ENCODE data around the gene POP4. TPM values are rescaled to one million over a fixed set of nuclear protein-coding genes. Genes with fewer than 3 reads are reported as not detected.

POP4 gene
- total RNA-seq, 4 donors from 2014 or later: 6.4 to 59.7 (median 38.7) TPM

- Histone ChIP-seq H3K27ac (peak overlapping the region; percentile 81 to 90 (median 84)), H3K4me1 (peaks cover 31 to 57% (median 46%) of the 10 kb centered on the region in 4 donors), H3K4me3 (no peak overlapping the region), H3K27me3 (no peaks in the 10 kb centered on the region), H3K9me3 (no peaks in the 10 kb centered on the region), H3K36me3 (no peaks in the 10 kb centered on the region)
- intact Hi-C loops (cut with DNase I; ENCODE audit: low total_unique reads): no loop called here
- TF ChIP-seq POLR2A (IDR thresholded peaks at IDR 0.05): no peak
- no peak for TF ChIP-seq EP300 (IDR thresholded peaks at IDR 0.05; ENCODE audit: low read depth)
- no peak for TF ChIP-seq CTCF (IDR thresholded peaks at IDR 0.05)
- TF ChIP-seq POLR2AphosphoS5 (IDR thresholded peaks at IDR 0.05): no peak
- in situ Hi-C loops (cut with MboI; ENCODE audit: low pct_ligation_motif_present in 1 of 4, low pct_unique_long_range_greater_than_20kb in 1 of 4, low sequenced_read_pairs in 3 of 4): no loop called here
- no peak for DNase-seq
- 87% methylated on average over 19 of the region's 19 CpGs; no CpG with 5 or more reads in 1 of the 2 donors for WGBS, 2 donors (ENCODE audit: low coverage in 1 of 2)
Measured at GRCh38 chr19:29663861-29664752, 58.0 kb downstream of the POP4 start.

- intact Hi-C loops (cut with DNase I; ENCODE audit: low total_unique reads): no loop called here
Measured at GRCh38 chr19:29664753-29665214, 58.7 kb downstream of the POP4 start.

GRCh38 chr19:29665215-29665825, 59.2 kb downstream of the POP4 start, which contains the start of gene PLEKHF1:
TSS of gene PLEKHF1 (plus strand) at chr19:29665461. CDS start at chr19:29673840, 8,379 bp downstream.
- H3K4me3 ChIP-seq: peak within 1 kb of the TSS; percentile 32 to 76 (median 61)
- intact Hi-C loops (cut with DNase I; ENCODE audit: low total_unique reads) (no loop called here), in situ Hi-C loops (cut with MboI; ENCODE audit: low pct_ligation_motif_present in 1 of 4, low pct_unique_long_range_greater_than_20kb in 1 of 4, low sequenced_read_pairs in 3 of 4) (no loop called here)
- 0% methylated on average over 36 of the region's 75 CpGs; no CpG with 5 or more reads in 1 of the 2 donors for WGBS, 2 donors (ENCODE audit: low coverage in 1 of 2)
- H3K9me3 ChIP-seq: no peaks in the 10 kb centered on the region
- peak within 1 kb of the TSS; percentile 81 to 90 (median 84) for H3K27ac ChIP-seq
- H3K4me1 ChIP-seq: peaks cover 31 to 57% (median 46%) of the 10 kb centered on the region in 4 donors
- H3K36me3 ChIP-seq: no peaks in the 10 kb centered on the region
- TF ChIP-seq POLR2AphosphoS5 (IDR thresholded peaks at IDR 0.05): peak in 2 of 3 donors; percentile 21 to 51
- no peak for TF ChIP-seq POLR2A (IDR thresholded peaks at IDR 0.05)
- H3K27me3 ChIP-seq: no peaks in the 10 kb centered on the region
- DNase-seq: peak; percentile 94

More at GRCh38 chr19:29664753-29665214, 58.7 kb downstream of the POP4 start:
- H3K27ac ChIP-seq: peak overlapping the region; percentile 81 to 90 (median 84)
- no peaks in the 10 kb centered on the region for H3K9me3 ChIP-seq
- no peaks in the 10 kb centered on the region for H3K27me3 ChIP-seq
- H3K4me3 ChIP-seq: peak overlapping the region; percentile 19 to 76 (median 61)
- DNase-seq: no peak
- TF ChIP-seq CTCF (IDR thresholded peaks at IDR 0.05) (no peak), POLR2A (IDR thresholded peaks at IDR 0.05) (no peak), EP300 (IDR thresholded peaks at IDR 0.05; ENCODE audit: low read depth) (no peak), POLR2AphosphoS5 (IDR thresholded peaks at IDR 0.05) (no peak)
- peaks cover 31 to 57% (median 46%) of the 10 kb centered on the region in 4 donors for H3K4me1 ChIP-seq
- whole genome bisulfite sequencing, 2 donors (ENCODE audit: low coverage in 1 of 2): 0 to 23% methylated on average over 2 to 16 of the region's 22 CpGs
- in situ Hi-C loops (cut with MboI; ENCODE audit: low pct_ligation_motif_present in 1 of 4, low pct_unique_long_range_greater_than_20kb in 1 of 4, low sequenced_read_pairs in 3 of 4): no loop called here
- no peaks in the 10 kb centered on the region for H3K36me3 ChIP-seq

GRCh38 chr19:29665826-29666577, 59.9 kb downstream of the POP4 start:
- peak; percentile 47 for TF ChIP-seq POLR2A (IDR thresholded peaks at IDR 0.05)
- TF ChIP-seq CTCF (IDR thresholded peaks at IDR 0.05): no peak
- TF ChIP-seq POLR2AphosphoS5 (IDR thresholded peaks at IDR 0.05): peak in 2 of 3 donors; percentile 56 to 67

More at GRCh38 chr19:29665826-29666577, 59.9 kb downstream of the POP4 start:
- intact Hi-C loops (cut with DNase I; ENCODE audit: low total_unique reads) (no loop called here), in situ Hi-C loops (cut with MboI; ENCODE audit: low pct_ligation_motif_present in 1 of 4, low pct_unique_long_range_greater_than_20kb in 1 of 4, low sequenced_read_pairs in 3 of 4) (no loop called here)
- Histone ChIP-seq H3K4me1 (peaks cover 31 to 57% (median 46%) of the 10 kb centered on the region in 4 donors), H3K27ac (peak overlapping the region; percentile 81 to 90 (median 84)), H3K4me3 (peak overlapping the region; percentile 32 to 76 (median 61)), H3K36me3 (no peaks in the 10 kb centered on the region), H3K27me3 (no peaks in the 10 kb centered on the region), H3K9me3 (no peaks in the 10 kb centered on the region)
- peak; percentile 41 for DNase-seq
- WGBS, 2 donors (ENCODE audit: low coverage in 1 of 2): 15% methylated on average over 18 of the region's 30 CpGs; no CpG with 5 or more reads in 1 of the 2 donors

All from transverse colon (tissue), 4 donors.